ENCODE results near the gene ANK3. TPM values are rescaled to one million over a fixed set of nuclear protein-coding genes. Genes with fewer than 3 reads are reported as not detected.

ANK3 gene
- polyA plus RNA-seq, 4 donors: 9.9 to 81.4 (median 35.5) TPM

DNA sequence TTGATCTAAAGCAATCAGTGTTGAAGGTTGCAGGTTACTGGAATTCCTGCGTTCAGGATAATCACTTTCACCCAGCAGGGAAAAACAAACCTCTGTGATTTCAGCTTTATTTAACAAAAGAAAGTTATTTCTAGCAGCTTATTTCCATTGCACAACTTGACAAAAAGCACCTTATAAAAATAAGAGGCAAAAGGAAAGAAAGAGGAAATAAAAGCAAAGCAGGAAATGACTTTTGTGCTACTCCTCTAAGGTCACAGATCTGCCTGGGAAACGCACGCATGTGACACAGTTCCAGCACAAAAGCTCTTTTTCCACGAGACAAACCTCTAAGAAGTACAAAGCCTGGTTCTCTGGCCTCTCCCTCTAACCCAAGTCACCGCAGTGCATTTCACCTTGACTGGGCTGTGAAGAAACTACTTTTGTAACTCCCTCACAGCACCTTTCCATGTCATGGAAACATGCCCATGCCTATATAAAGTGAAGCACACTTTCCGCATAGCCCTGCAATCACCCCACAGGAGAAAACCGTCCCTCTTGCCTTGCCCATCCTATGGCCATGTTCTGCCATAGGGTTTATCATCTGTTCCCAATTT is 870 bp downstream of the ANK3 start:
- no peak overlapping the region for H3K4me3 ChIP-seq (ENCODE audit: low read depth in 1 of 3, low read length in 3 of 3)
- H3K36me3 ChIP-seq (ENCODE audit: control insufficient read depth in 3 of 3, insufficient read depth in 2 of 3, low read depth in 1 of 3, low read length in 3 of 3): no peaks in the 10 kb centered on the region
- FAIRE-seq: no peak
- H3K27ac ChIP-seq (ENCODE audit: low read depth in 1 of 3, low read length in 2 of 3): no peak overlapping the region
- no peaks in the 10 kb centered on the region for H3K9me3 ChIP-seq (ENCODE audit: control insufficient read depth in 2 of 2, insufficient read depth in 1 of 2, low read depth in 1 of 2, low read length in 1 of 2)
- WGBS, 3 donors: 65 to 83% (median 73%) methylated on average over 7 of the region's 7 CpGs
- no peak for DNase-seq
- no peaks in the 10 kb centered on the region for H3K27me3 ChIP-seq (ENCODE audit: control insufficient read depth in 3 of 3, insufficient read depth in 3 of 3, low read length in 3 of 3)
- H3K4me1 ChIP-seq (ENCODE audit: control insufficient read depth in 3 of 3, insufficient read depth in 2 of 3, low read depth in 1 of 3, low read length in 2 of 3): no peaks in the 10 kb centered on the region

DNA sequence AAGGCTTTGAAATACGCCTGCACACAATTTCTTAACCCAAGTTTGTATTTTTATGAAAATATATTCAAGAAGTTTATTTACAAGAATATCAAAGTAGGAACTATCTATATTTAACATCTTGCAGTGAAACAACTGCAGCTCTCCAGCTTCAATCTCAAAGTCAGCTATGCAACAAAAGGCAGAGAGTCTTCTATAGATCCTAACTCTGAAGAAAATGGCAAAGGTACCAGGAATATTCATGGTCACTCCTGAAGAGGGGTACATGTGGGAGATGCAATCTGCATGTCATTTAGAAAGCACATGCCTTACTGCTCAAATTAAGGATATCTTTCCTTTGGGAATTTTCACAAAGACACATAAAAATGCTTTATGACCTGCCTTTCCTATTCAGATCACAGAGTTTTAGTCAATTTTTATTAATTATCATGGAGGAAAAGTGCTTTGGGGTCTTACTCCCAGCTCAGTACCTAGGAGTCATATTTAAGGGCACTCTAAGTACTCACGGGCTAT is 1.5 kb downstream of the ANK3 start:
- H3K27me3 ChIP-seq (ENCODE audit: control insufficient read depth in 3 of 3, insufficient read depth in 3 of 3, low read length in 3 of 3): no peaks in the 10 kb centered on the region
- WGBS, 3 donors: 86 to 90% (median 86%) methylated on average over 2 of the region's 2 CpGs
- DNase-seq (no peak), FAIRE-seq (no peak)
- H3K36me3 ChIP-seq (ENCODE audit: control insufficient read depth in 3 of 3, insufficient read depth in 2 of 3, low read depth in 1 of 3, low read length in 3 of 3): no peaks in the 10 kb centered on the region
- no peak overlapping the region for H3K27ac ChIP-seq (ENCODE audit: low read depth in 1 of 3, low read length in 2 of 3)
- H3K4me3 ChIP-seq (ENCODE audit: low read depth in 1 of 3, low read length in 3 of 3): no peak overlapping the region
- H3K9me3 ChIP-seq (ENCODE audit: control insufficient read depth in 2 of 2, insufficient read depth in 1 of 2, low read depth in 1 of 2, low read length in 1 of 2): no peaks in the 10 kb centered on the region
- no peaks in the 10 kb centered on the region for H3K4me1 ChIP-seq (ENCODE audit: control insufficient read depth in 3 of 3, insufficient read depth in 2 of 3, low read depth in 1 of 3, low read length in 2 of 3)

DNA sequence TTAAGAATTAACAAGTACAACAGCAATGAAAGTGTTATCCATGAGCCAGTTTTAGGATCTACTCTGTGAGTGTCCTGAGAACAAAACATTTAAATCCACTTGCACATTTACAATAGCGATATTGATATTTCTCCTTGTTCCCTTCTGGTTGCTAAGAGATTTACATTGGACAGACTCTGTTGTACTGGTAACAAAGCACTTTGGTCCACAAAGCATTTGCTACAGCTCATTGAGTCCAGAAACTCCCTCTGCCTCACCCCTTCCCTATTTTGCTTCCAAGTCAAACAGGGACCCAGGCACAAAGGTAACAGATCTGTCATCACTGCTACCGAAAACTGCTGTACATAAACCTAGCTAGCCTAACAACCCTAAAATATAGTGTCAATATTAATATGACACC is 2.1 kb downstream of the ANK3 start:
- Histone ChIP-seq H3K36me3 (ENCODE audit: control insufficient read depth in 3 of 3, insufficient read depth in 2 of 3, low read depth in 1 of 3, low read length in 3 of 3) (no peaks in the 10 kb centered on the region), H3K27ac (ENCODE audit: low read depth in 1 of 3, low read length in 2 of 3) (no peak overlapping the region), H3K4me1 (ENCODE audit: control insufficient read depth in 3 of 3, insufficient read depth in 2 of 3, low read depth in 1 of 3, low read length in 2 of 3) (no peaks in the 10 kb centered on the region), H3K4me3 (ENCODE audit: low read depth in 1 of 3, low read length in 3 of 3) (no peak overlapping the region), H3K27me3 (ENCODE audit: control insufficient read depth in 3 of 3, insufficient read depth in 3 of 3, low read length in 3 of 3) (no peaks in the 10 kb centered on the region), H3K9me3 (ENCODE audit: control insufficient read depth in 2 of 2, insufficient read depth in 1 of 2, low read depth in 1 of 2, low read length in 1 of 2) (no peaks in the 10 kb centered on the region)
- DNase-seq: peak in 1 of 2 donors; percentile 16
- 87 to 90% (median 89%) methylated on average over 2 of the region's 2 CpGs for WGBS, 3 donors
- FAIRE-seq: no peak

GRCh38 chr10:60385399-60385738 is 4.3 kb downstream of the ANK3 start:
- no peak overlapping the region for H3K27ac ChIP-seq (ENCODE audit: low read depth in 1 of 3, low read length in 2 of 3)
- no peaks in the 10 kb centered on the region for H3K4me1 ChIP-seq (ENCODE audit: control insufficient read depth in 3 of 3, insufficient read depth in 2 of 3, low read depth in 1 of 3, low read length in 2 of 3)
- DNase-seq (no peak), FAIRE-seq (no peak)
- WGBS, 3 donors: 86 to 93% (median 90%) methylated on average over 1 of the region's 1 CpG
- H3K9me3 ChIP-seq (ENCODE audit: control insufficient read depth in 2 of 2, insufficient read depth in 1 of 2, low read depth in 1 of 2, low read length in 1 of 2): no peaks in the 10 kb centered on the region
- no peaks in the 10 kb centered on the region for H3K27me3 ChIP-seq (ENCODE audit: control insufficient read depth in 3 of 3, insufficient read depth in 3 of 3, low read length in 3 of 3)
- no peaks in the 10 kb centered on the region for H3K36me3 ChIP-seq (ENCODE audit: control insufficient read depth in 3 of 3, insufficient read depth in 2 of 3, low read depth in 1 of 3, low read length in 3 of 3)
- no peak overlapping the region for H3K4me3 ChIP-seq (ENCODE audit: low read depth in 1 of 3, low read length in 3 of 3)

GRCh38 chr10:60384708-60385398 is 4.8 kb downstream of the ANK3 start:
- WGBS, 3 donors: 65 to 86% (median 74%) methylated on average over 5 of the region's 5 CpGs
- DNase-seq: no peak

DNA sequence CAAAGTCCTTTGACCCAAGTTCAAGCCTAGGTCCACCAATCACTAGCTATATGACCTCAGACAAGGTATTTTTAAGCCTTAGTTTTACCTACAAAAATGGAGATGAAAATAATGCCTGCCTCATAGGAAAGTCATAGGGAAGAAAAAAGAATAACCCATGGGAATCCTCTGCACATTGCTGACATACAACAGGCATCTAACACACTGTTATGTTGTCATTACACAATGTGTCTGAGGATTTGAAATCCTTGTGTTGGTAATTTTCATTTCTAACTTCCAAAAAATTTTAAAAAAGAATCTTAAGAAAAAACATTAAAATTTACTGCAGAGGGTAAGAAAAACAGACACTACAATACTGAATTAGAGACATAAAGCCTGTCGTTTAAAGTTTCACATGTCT is 5.7 kb downstream of the ANK3 start:
- 81 to 98% (median 94%) methylated on average over 1 of the region's 1 CpG for WGBS, 3 donors
- Histone ChIP-seq H3K27me3 (ENCODE audit: control insufficient read depth in 3 of 3, insufficient read depth in 3 of 3, low read length in 3 of 3) (no peaks in the 10 kb centered on the region), H3K27ac (ENCODE audit: low read depth in 1 of 3, low read length in 2 of 3) (no peak overlapping the region), H3K36me3 (ENCODE audit: control insufficient read depth in 3 of 3, insufficient read depth in 2 of 3, low read depth in 1 of 3, low read length in 3 of 3) (no peaks in the 10 kb centered on the region), H3K9me3 (ENCODE audit: control insufficient read depth in 2 of 2, insufficient read depth in 1 of 2, low read depth in 1 of 2, low read length in 1 of 2) (no peaks in the 10 kb centered on the region), H3K4me3 (ENCODE audit: low read depth in 1 of 3, low read length in 3 of 3) (no peak overlapping the region), H3K4me1 (ENCODE audit: control insufficient read depth in 3 of 3, insufficient read depth in 2 of 3, low read depth in 1 of 3, low read length in 2 of 3) (no peaks in the 10 kb centered on the region)
- DNase-seq (no peak), FAIRE-seq (no peak)

More at GRCh38 chr10:60384708-60385398, 4.8 kb downstream of the ANK3 start:
- no peak for FAIRE-seq
- H3K4me1 ChIP-seq (ENCODE audit: control insufficient read depth in 3 of 3, insufficient read depth in 2 of 3, low read depth in 1 of 3, low read length in 2 of 3): no peaks in the 10 kb centered on the region
- H3K4me3 ChIP-seq (ENCODE audit: low read depth in 1 of 3, low read length in 3 of 3): no peak overlapping the region
- no peak overlapping the region for H3K27ac ChIP-seq (ENCODE audit: low read depth in 1 of 3, low read length in 2 of 3)
- no peaks in the 10 kb centered on the region for H3K27me3 ChIP-seq (ENCODE audit: control insufficient read depth in 3 of 3, insufficient read depth in 3 of 3, low read length in 3 of 3)
- H3K36me3 ChIP-seq (ENCODE audit: control insufficient read depth in 3 of 3, insufficient read depth in 2 of 3, low read depth in 1 of 3, low read length in 3 of 3): no peaks in the 10 kb centered on the region
- no peaks in the 10 kb centered on the region for H3K9me3 ChIP-seq (ENCODE audit: control insufficient read depth in 2 of 2, insufficient read depth in 1 of 2, low read depth in 1 of 2, low read length in 1 of 2)

DNA sequence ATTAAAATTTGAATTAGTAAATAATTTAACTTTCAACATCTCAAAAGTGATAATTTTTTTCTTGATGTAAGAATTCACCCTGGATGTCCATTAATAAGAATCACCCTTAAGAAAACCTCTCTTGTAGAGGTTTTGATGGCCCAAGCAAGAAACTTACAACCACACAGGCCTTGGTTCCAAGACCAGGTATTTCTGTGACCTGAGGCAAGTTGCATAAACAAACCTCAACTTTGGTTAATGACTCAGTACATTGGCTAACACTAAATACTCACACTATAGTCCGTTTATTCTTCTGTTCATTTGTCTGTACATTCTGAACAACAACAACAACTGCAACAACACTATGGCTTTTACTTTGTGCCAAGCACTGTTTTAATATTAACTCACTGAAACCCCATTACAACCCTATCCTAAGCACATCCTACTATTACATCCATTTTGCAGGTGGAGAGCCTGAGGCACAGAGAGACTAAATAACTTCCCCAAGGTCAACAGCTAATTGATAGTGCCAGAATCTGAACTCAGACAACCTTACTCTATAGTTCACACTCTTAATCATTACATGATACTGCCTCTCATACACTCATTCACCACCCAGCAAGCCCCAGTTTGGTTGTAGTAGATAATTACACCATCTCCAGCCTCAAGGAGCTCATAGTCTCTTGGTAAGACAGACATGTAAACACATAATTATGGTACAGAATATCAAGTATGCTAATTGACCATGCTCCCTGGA is 6.6 kb downstream of the ANK3 start:
- Histone ChIP-seq H3K27ac (ENCODE audit: low read depth in 1 of 3, low read length in 2 of 3) (no peak overlapping the region), H3K4me3 (ENCODE audit: low read depth in 1 of 3, low read length in 3 of 3) (no peak overlapping the region), H3K4me1 (ENCODE audit: control insufficient read depth in 3 of 3, insufficient read depth in 2 of 3, low read depth in 1 of 3, low read length in 2 of 3) (no peaks in the 10 kb centered on the region), H3K9me3 (ENCODE audit: control insufficient read depth in 2 of 2, insufficient read depth in 1 of 2, low read depth in 1 of 2, low read length in 1 of 2) (no peaks in the 10 kb centered on the region), H3K36me3 (ENCODE audit: control insufficient read depth in 3 of 3, insufficient read depth in 2 of 3, low read depth in 1 of 3, low read length in 3 of 3) (no peaks in the 10 kb centered on the region), H3K27me3 (ENCODE audit: control insufficient read depth in 3 of 3, insufficient read depth in 3 of 3, low read length in 3 of 3) (no peaks in the 10 kb centered on the region)
- 83 to 90% (median 84%) methylated on average over 1 of the region's 1 CpG for WGBS, 3 donors
- no peak for FAIRE-seq
- no peak for DNase-seq

DNA sequence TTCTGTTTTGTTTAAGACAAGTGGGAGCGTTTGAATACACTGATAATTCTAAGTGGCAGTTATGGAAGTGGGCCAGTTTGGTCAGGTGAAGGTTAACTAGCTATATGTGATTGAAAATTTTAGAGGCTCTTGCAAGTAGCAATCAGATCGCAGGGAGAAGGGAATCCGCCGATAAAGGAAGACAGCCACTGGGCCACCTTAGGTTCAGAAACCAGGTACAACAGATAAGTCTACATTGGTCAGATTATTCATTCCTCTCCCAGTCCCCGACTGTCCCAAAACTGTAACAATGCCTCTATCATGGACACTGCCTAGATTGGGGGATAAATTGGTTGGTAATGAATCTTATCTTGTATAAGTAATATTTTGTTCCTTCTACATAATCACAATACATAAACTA is 8.9 kb downstream of the ANK3 start:
- no peak for DNase-seq
- H3K4me1 ChIP-seq (ENCODE audit: control insufficient read depth in 3 of 3, insufficient read depth in 2 of 3, low read depth in 1 of 3, low read length in 2 of 3): no peaks in the 10 kb centered on the region
- no peak overlapping the region for H3K27ac ChIP-seq (ENCODE audit: low read depth in 1 of 3, low read length in 2 of 3)
- 92 to 94% (median 93%) methylated on average over 5 of the region's 5 CpGs for WGBS, 3 donors
- no peak overlapping the region for H3K4me3 ChIP-seq (ENCODE audit: low read depth in 1 of 3, low read length in 3 of 3)
- no peaks in the 10 kb centered on the region for H3K27me3 ChIP-seq (ENCODE audit: control insufficient read depth in 3 of 3, insufficient read depth in 3 of 3, low read length in 3 of 3)
- no peaks in the 10 kb centered on the region for H3K36me3 ChIP-seq (ENCODE audit: control insufficient read depth in 3 of 3, insufficient read depth in 2 of 3, low read depth in 1 of 3, low read length in 3 of 3)
- H3K9me3 ChIP-seq (ENCODE audit: control insufficient read depth in 2 of 2, insufficient read depth in 1 of 2, low read depth in 1 of 2, low read length in 1 of 2): no peaks in the 10 kb centered on the region
- no peak for FAIRE-seq

Measured in small intestine (tissue), 7 donors.